HepG2 (cell line): Measurements from ENCODE around the gene JMJD4. TPM values are rescaled to one million over a fixed set of nuclear protein-coding genes. Genes with fewer than 3 reads are reported as not detected.
A peak's percentile ranks its signal among the peaks of the same experiment; 100 is the strongest.

Experiments
- CCAR2 ChIP-seq: fragments of 200-400 bp; formaldehyde crosslinking; optimal IDR thresholded peaks from 2 replicates; pipeline ENCODE3; 2018; ENCODE audit warnings: low read depth, mild to moderate bottlenecking, low read length, moderate library complexity
- CENPX ChIP-seq: sonication (generic); formaldehyde crosslinking; IDR thresholded peaks from 2 replicates; pipeline ENCODE4 v1.9.0; 2021; ENCODE audit warnings: mild to moderate bottlenecking, missing genetic modification reagents, moderate library complexity
- DNMT1 ChIP-seq: sonication (generic); formaldehyde crosslinking; IDR thresholded peaks from 2 replicates; pipeline ENCODE4 v1.5.1; 2020; ENCODE audit warnings: mild to moderate bottlenecking, missing genetic modification reagents
- GABPB1 ChIP-seq: IDR thresholded peaks from 2 replicates; pipeline ENCODE4 v1.6.1; 2016; ENCODE audit warnings: mild to moderate bottlenecking, missing genetic modification reagents, moderate library complexity, missing compliant biosample characterization
- JUNB ChIP-seq: sonication (generic); formaldehyde crosslinking; IDR thresholded peaks from 2 replicates; pipeline ENCODE4 v1.8.0; 2022; ENCODE audit warnings: missing genetic modification reagents, mild to moderate bottlenecking, borderline replicate concordance
- KLF9 ChIP-seq: IDR thresholded peaks from 2 replicates; pipeline ENCODE4 v1.6.1; 2016; ENCODE audit warnings: low read depth
- MED8 ChIP-seq: sonication (generic); formaldehyde crosslinking; IDR thresholded peaks from 2 replicates; pipeline ENCODE4 v1.8.1; 2023; ENCODE audit warnings: mild to moderate bottlenecking, missing genetic modification reagents; ENCODE audit not compliant: insufficient replicate concordance
- MEF2D ChIP-seq: sonication (generic); formaldehyde crosslinking; IDR thresholded peaks from 2 replicates; pipeline ENCODE4 v1.5.1; 2020; ENCODE audit warnings: mild to moderate bottlenecking, missing genetic modification reagents
- MYC ChIP-seq: sonication (generic); formaldehyde crosslinking; IDR thresholded peaks from 2 replicates; pipeline ENCODE4 v1.9.0; 2021; ENCODE audit warnings: missing genetic modification reagents, borderline replicate concordance
- ONECUT2 ChIP-seq: sonication (generic); formaldehyde crosslinking; IDR thresholded peaks from 2 replicates; pipeline ENCODE4 v1.4.0; 2020; ENCODE audit warnings: missing genetic modification reagents
- SP140L ChIP-seq: sonication (generic); formaldehyde crosslinking; IDR thresholded peaks from 2 replicates; pipeline ENCODE4 v1.4.0; 2020; ENCODE audit warnings: missing genetic modification reagents, borderline replicate concordance
- SRSF4 ChIP-seq: fragments of 200-400 bp; formaldehyde crosslinking; IDR thresholded peaks from one replicate; pipeline ENCODE4 v1.6.1; 2018; ENCODE audit warnings: mild to moderate bottlenecking, low read depth, low read length, moderate library complexity; ENCODE audit not compliant: poor library complexity, severe bottlenecking
- SSRP1 ChIP-seq: IDR thresholded peaks from 2 replicates; pipeline ENCODE4 v1.6.1; 2016; ENCODE audit warnings: control low read depth
- ZFP37 ChIP-seq: sonication (generic); formaldehyde crosslinking; IDR thresholded peaks from 2 replicates; pipeline ENCODE4 v1.4.0; 2020; ENCODE audit warnings: missing genetic modification reagents, borderline replicate concordance
- ZIK1 ChIP-seq: sonication (generic); formaldehyde crosslinking; IDR thresholded peaks from 2 replicates; pipeline ENCODE4 v1.5.0; 2020; ENCODE audit warnings: mild to moderate bottlenecking, low read depth, missing genetic modification reagents, borderline replicate concordance
- ZKSCAN1 ChIP-seq: fragments of 150-350 bp; IDR thresholded peaks from 2 replicates; pipeline ENCODE4 v1.6.1; 2014; ENCODE audit warnings: low read length
- ZNF274 ChIP-seq: sonication (generic); formaldehyde crosslinking; IDR thresholded peaks from 2 replicates; pipeline ENCODE4 v1.5.1; 2020; ENCODE audit warnings: mild to moderate bottlenecking, missing genetic modification reagents
- ZNF3 ChIP-seq: IDR thresholded peaks from 2 replicates; pipeline ENCODE4 v1.7.0; 2017; ENCODE audit warnings: inconsistent platforms
- ZNF337 ChIP-seq: sonication (generic); formaldehyde crosslinking; IDR thresholded peaks from 2 replicates; pipeline ENCODE4 v1.5.1; 2020; ENCODE audit warnings: missing genetic modification reagents, low read depth, mild to moderate bottlenecking, borderline replicate concordance
- ZNF367 ChIP-seq: sonication (generic); formaldehyde crosslinking; IDR thresholded peaks from 2 replicates; pipeline ENCODE4 v1.4.0; 2020; ENCODE audit warnings: missing genetic modification reagents, borderline replicate concordance
- ZNF382 ChIP-seq: sonication (generic); formaldehyde crosslinking; IDR thresholded peaks from 2 replicates; pipeline ENCODE4 v1.5.0; 2020; ENCODE audit warnings: missing genetic modification reagents, mild to moderate bottlenecking, borderline replicate concordance
- ZNF431 ChIP-seq: sonication (generic); formaldehyde crosslinking; IDR thresholded peaks from 2 replicates; pipeline ENCODE4 v1.9.0; 2022; ENCODE audit warnings: missing genetic modification reagents, low read depth, mild to moderate bottlenecking, borderline replicate concordance
- ZNF501 ChIP-seq: sonication (generic); formaldehyde crosslinking; IDR thresholded peaks from 2 replicates; pipeline ENCODE4 v1.5.1; 2020; ENCODE audit warnings: mild to moderate bottlenecking, moderate library complexity, missing genetic modification reagents
- polyA plus RNA-seq, 8 experiments: library from polyadenylated mRNA; depleted of rRNA in 3 of 8; stranded (reverse) in 7 of 8; unstranded in 1 of 8; fragments of >200 nt; fragmentation: Illumina TruSeq in 4 of 8; extraction: Trizol in 4 of 8; gene quantifications; 2 replicates each; pipeline versions ENCODE4 v1.2.1 to v1.2.3, GENCODE V29; 2011 to 2016; ENCODE audit warnings: low read depth in 4 of 8, missing spikeins in 1 of 8, mixed read lengths in 1 of 8; ENCODE audit not compliant: insufficient read depth in 1 of 8
- total RNA-seq, 5 experiments: library from RNA; depleted of rRNA; stranded (reverse); fragments of >200 nt; fragmentation: Illumina TruSeq; extraction: Trizol; gene quantifications; 2 replicates each; pipeline ENCODE4 v1.2.3, GENCODE V29; 2016; ENCODE audit warnings: low read depth in 1 of 5
- TF ChIP-seq, protein P1 (sequence below): fragments of 450-650 bp; IDR thresholded peaks from 2 replicates; pipeline ENCODE4 v1.6.1; 2017
- TF ChIP-seq, protein P2 (sequence below): sonication (generic); formaldehyde crosslinking; IDR thresholded peaks from 2 replicates; pipeline ENCODE4 v1.4.0; 2020; ENCODE audit warnings: missing genetic modification reagents, borderline replicate concordance
- TF ChIP-seq, protein P3 (sequence below): sonication (generic); formaldehyde crosslinking; IDR thresholded peaks from 2 replicates; pipeline ENCODE4 v1.4.0; 2020; ENCODE audit warnings: missing genetic modification reagents

JMJD4 gene
- total and polyA plus RNA-seq, 2 of the 13 experiments (the other 11 are each of a cell fraction or from before 2014, with no cell fraction given): 10.2 to 29.0 TPM

DNA sequence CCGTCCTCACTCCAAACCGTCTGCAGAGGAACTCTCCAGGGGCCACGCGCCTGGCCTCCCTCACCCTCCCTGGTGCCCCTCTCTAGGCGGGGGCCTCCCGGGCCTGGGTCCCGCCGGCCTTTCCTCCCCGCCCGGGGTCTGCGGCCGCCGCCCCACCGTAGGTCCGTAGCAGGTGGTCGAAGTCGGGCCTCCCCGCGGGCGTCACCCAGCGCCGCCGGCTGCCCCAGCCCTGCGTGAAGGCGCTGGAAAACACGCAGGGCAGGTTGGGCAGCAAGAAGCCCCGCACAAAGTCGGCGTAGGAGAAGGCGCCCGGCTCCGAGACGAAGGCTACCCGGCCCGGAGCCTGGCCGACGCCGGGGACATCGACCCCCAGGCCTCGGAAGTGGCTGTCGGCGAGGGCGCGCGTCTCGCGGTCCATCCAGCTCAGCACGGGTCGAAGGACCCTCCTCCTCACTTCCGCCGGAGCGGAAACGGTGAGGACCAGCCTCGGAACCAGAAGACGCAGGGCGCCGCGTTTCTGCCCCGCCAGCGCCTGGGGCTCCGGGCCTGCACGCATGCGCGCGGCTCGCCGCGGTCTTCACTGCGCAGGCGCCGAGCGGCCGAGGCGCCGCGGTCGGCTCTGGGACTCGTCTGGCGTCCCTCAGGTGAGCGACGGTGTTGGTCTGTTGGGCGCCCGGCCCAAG, at the start of gene JMJD4, which contains the start of gene SNAP47 (continued):
- peak; percentile 31; the same call in 1 of the 2 replicates for TF ChIP-seq ZIK1
- no peak for TF ChIP-seq SRSF4
- TF ChIP-seq CENPX (CRISPR knock-in tag): no peak
- peak; percentile 98 for TF ChIP-seq ZNF501 (CRISPR knock-in tag)
- no peak for TF ChIP-seq ONECUT2 (CRISPR knock-in tag)
- no peak; the same call in 1 of the 2 replicates for TF ChIP-seq ZNF367
- TF ChIP-seq, protein P1, sequence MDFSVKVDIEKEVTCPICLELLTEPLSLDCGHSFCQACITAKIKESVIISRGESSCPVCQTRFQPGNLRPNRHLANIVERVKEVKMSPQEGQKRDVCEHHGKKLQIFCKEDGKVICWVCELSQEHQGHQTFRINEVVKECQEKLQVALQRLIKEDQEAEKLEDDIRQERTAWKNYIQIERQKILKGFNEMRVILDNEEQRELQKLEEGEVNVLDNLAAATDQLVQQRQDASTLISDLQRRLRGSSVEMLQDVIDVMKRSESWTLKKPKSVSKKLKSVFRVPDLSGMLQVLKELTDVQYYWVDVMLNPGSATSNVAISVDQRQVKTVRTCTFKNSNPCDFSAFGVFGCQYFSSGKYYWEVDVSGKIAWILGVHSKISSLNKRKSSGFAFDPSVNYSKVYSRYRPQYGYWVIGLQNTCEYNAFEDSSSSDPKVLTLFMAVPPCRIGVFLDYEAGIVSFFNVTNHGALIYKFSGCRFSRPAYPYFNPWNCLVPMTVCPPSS: no peak
- TF ChIP-seq CCAR2: no peak
- no peak for TF ChIP-seq JUNB
- peak; percentile 72 for TF ChIP-seq MED8
- no peak for TF ChIP-seq SSRP1
- TF ChIP-seq, protein P2, sequence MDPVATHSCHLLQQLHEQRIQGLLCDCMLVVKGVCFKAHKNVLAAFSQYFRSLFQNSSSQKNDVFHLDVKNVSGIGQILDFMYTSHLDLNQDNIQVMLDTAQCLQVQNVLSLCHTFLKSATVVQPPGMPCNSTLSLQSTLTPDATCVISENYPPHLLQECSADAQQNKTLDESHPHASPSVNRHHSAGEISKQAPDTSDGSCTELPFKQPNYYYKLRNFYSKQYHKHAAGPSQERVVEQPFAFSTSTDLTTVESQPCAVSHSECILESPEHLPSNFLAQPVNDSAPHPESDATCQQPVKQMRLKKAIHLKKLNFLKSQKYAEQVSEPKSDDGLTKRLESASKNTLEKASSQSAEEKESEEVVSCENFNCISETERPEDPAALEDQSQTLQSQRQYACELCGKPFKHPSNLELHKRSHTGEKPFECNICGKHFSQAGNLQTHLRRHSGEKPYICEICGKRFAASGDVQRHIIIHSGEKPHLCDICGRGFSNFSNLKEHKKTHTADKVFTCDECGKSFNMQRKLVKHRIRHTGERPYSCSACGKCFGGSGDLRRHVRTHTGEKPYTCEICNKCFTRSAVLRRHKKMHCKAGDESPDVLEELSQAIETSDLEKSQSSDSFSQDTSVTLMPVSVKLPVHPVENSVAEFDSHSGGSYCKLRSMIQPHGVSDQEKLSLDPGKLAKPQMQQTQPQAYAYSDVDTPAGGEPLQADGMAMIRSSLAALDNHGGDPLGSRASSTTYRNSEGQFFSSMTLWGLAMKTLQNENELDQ (CRISPR knock-in tag): peak; percentile 66
- peak; percentile 78 for TF ChIP-seq MEF2D (CRISPR knock-in tag)
- TF ChIP-seq ZNF274 (CRISPR knock-in tag): peak; percentile 97
- TF ChIP-seq MYC (CRISPR knock-in tag): peak; percentile 97
- peak; percentile 98; the same call in 1 of the 2 replicates for TF ChIP-seq DNMT1 (CRISPR knock-in tag)
- TF ChIP-seq ZNF3 (CRISPR knock-in tag): no peak
- TF ChIP-seq GABPB1: peak; percentile 99
- peak; percentile 89; the same call in 1 of the 2 replicates for TF ChIP-seq ZNF337 (CRISPR knock-in tag)
- no peak; the same call in 1 of the 2 replicates for TF ChIP-seq KLF9 (CRISPR knock-in tag)
- TF ChIP-seq ZFP37 (CRISPR knock-in tag): no peak
- peak; percentile 24; the same call in 1 of the 2 replicates for TF ChIP-seq ZNF431
- TF ChIP-seq SP140L (CRISPR knock-in tag): no peak
- TF ChIP-seq, protein P3, sequence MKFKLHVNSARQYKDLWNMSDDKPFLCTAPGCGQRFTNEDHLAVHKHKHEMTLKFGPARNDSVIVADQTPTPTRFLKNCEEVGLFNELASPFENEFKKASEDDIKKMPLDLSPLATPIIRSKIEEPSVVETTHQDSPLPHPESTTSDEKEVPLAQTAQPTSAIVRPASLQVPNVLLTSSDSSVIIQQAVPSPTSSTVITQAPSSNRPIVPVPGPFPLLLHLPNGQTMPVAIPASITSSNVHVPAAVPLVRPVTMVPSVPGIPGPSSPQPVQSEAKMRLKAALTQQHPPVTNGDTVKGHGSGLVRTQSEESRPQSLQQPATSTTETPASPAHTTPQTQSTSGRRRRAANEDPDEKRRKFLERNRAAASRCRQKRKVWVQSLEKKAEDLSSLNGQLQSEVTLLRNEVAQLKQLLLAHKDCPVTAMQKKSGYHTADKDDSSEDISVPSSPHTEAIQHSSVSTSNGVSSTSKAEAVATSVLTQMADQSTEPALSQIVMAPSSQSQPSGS (CRISPR knock-in tag): peak; percentile 87
- TF ChIP-seq ZKSCAN1: peak; percentile 49; the same call in 1 of the 2 replicates
- no peak for TF ChIP-seq ZNF382 (CRISPR knock-in tag)
